ENCODE measurements around the gene ZC4H2.

ZC4H2 gene

DNA sequence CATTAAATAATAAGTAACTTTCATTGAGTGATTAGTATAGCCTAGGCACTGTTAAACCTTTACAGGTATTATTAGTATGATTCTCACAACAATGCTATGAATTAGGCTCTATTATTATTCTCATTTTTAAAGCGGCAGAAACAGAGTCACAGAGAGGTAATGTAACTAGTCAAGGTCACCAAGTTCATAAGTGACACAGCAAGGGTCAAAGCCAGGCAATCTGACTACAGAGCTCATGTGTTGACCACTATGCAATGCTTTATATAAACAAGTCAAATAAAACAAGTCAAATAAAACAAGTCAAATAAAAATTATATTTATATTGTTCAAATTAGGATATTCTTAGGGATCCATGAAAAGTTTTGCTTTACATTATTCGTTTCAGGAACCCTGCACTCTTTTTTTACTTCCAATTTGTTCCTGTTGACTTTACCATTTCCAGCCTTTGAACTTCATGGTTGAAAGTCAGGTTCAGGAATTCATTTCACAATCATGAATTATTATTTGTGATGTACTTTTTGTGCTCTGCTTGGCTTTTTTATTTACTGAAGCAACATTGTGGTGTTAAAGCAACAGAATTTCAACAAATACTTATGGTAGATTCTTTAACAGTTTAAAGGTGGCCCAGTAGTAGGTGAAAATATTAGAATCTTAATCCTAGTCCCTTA lies 18.0 kb upstream of the ZC4H2 start:
- CTCF ChIA-PET = no interaction called here
- no peak for TF ChIP-seq FOXA1 (IDR thresholded peaks at IDR 0.05)
- TF ChIP-seq TARDBP (IDR thresholded peaks at IDR 0.05) = no peak
- no peak for TF ChIP-seq LEF1 (IDR thresholded peaks at IDR 0.05; ENCODE audit: borderline replicate concordance)
- no peak for TF ChIP-seq SUZ12 (IDR thresholded peaks at IDR 0.05)
- no peak for TF ChIP-seq CTBP1 (IDR thresholded peaks at IDR 0.05; ENCODE audit: borderline replicate concordance)
- no peak for TF ChIP-seq FOXK2 (IDR thresholded peaks at IDR 0.05)
- no peak for TF ChIP-seq HDGF (IDR thresholded peaks at IDR 0.05; ENCODE audit: borderline replicate concordance)
- no peak for TF ChIP-seq SP1 (IDR thresholded peaks at IDR 0.05)
- TF ChIP-seq, protein P1, sequence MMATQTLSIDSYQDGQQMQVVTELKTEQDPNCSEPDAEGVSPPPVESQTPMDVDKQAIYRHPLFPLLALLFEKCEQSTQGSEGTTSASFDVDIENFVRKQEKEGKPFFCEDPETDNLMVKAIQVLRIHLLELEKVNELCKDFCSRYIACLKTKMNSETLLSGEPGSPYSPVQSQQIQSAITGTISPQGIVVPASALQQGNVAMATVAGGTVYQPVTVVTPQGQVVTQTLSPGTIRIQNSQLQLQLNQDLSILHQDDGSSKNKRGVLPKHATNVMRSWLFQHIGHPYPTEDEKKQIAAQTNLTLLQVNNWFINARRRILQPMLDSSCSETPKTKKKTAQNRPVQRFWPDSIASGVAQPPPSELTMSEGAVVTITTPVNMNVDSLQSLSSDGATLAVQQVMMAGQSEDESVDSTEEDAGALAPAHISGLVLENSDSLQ (IDR thresholded peaks at IDR 0.05) = no peak
- TF ChIP-seq L3MBTL2 (conservative IDR thresholded peaks at IDR 0.05) = no peak
- no peak for TF ChIP-seq FOXM1 (IDR thresholded peaks at IDR 0.05; ENCODE audit: borderline replicate concordance)
- no peak for DNase-seq (ENCODE audit: extremely low spot score)
- POLR2A ChIA-PET = no interaction called here

DNA sequence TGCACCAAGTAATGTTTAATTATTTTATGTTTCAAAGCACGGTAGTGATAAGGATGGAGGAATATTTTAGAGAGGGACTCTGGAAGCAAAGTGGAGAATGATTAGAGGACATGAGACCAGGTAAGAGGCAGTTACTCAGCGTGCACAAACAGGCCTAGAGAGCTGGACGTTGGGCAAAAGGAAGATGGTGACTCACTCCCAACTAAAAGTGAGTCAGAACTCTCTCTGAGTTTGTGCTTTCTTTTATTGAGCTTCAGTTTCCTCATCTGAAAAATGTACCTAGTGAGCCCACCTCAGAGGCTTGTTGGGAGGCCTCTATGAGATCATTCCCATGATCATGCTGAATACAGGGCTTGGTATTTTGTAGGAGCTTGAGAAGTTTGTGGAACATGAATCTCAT lies 1.6 kb upstream of the ZC4H2 start:
- TF ChIP-seq TARDBP (IDR thresholded peaks at IDR 0.05) = no peak
- TF ChIP-seq, protein P1 (IDR thresholded peaks at IDR 0.05) = no peak
- ChIA-PET CTCF (no interaction called here), POLR2A (no interaction called here)
- DNase-seq (ENCODE audit: extremely low spot score) = no peak

DNA sequence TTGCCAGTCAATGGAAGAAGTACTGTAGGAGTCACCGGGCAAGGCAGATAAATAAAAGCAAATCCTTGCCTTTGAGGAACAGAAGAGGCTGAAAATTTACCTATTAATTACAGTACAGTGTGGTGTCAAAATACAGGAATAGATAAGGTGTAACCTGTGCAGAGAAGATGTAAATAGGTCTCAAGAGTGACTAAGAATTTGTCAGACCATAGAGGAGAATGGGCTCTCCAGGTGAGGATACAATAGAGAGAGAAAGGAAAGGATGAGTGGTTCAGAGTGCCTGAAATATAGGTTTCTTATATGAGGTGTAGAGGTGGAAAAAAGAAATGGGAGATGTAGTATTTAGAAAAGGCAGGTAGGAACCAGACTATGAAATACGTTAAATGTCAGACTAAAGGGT lies 801 bp upstream of the ZC4H2 start:
- CTCF ChIA-PET = no interaction called here
- POLR2A ChIA-PET = interaction anchor here (2.0 kb wide), 1 partner anchor 57 kb away, joined by 16 read pairs; the partner anchor contains the start of gene ZC3H12B
- no peak for TF ChIP-seq CTBP1 (IDR thresholded peaks at IDR 0.05; ENCODE audit: borderline replicate concordance)
- no peak for TF ChIP-seq ZNF384 (IDR thresholded peaks at IDR 0.05)
- TF ChIP-seq HDGF (IDR thresholded peaks at IDR 0.05; ENCODE audit: borderline replicate concordance) = no peak
- DNase-seq (ENCODE audit: extremely low spot score) = no peak

DNA sequence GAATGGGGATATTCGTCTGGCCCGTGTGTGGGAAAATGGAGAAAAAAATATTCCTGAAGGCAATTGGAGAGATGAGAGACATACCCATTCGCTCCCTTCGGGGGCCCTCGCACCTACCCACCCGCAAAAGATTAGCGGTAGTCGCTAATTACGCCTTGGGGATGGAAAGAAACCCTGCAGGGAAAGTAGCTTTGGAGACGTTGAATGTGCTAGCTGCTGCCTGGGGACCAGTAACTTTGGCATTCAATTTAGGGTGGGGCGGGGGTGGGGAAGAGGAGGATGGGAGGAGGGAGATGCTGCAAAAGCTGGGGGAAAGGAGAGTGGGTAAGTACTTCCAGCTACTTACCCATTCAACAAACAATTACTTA lies 407 bp upstream of the ZC4H2 start:
- ChIA-PET CTCF (no interaction called here), POLR2A (interaction anchor here (2.0 kb wide), 1 partner anchor 58 kb away, joined by 16 read pairs; the partner anchor contains the start of gene ZC3H12B)
- DNase-seq (ENCODE audit: extremely low spot score) = no peak
- TF ChIP-seq FOXK2 (IDR thresholded peaks at IDR 0.05) = no peak
- no peak for TF ChIP-seq HDGF (IDR thresholded peaks at IDR 0.05; ENCODE audit: borderline replicate concordance)
- TF ChIP-seq L3MBTL2 (conservative IDR thresholded peaks at IDR 0.05) = 0 out of 2 replicates have a peak, but pooled peaks have one; percentile 28

DNA sequence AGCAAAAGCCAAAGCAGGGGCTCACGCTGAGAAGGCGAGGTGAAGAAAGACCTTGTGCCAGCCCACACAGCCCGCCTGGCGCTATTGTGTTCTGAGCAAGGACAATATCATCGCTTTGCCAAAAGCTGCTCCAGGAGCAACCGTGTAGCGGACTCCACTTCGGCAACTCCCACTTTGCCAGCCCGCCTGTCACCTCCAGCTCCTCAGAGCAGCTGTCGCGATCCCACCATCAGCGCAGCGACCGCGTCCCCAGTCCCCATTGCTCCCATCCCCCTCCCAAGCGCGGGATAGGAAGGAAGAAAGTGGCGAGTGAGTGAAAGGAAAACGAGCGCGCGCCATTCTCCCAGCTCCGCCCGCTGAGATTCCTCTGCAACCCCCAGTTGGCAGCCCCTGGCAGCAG lies 759 bp downstream of the ZC4H2 start:
- peak; percentile 25 for DNase-seq (ENCODE audit: extremely low spot score)
- TF ChIP-seq, protein P1 (IDR thresholded peaks at IDR 0.05) = no peak
- TF ChIP-seq FOXK2 (IDR thresholded peaks at IDR 0.05) (no peak), ELF4 (IDR thresholded peaks at IDR 0.05) (no peak), NFRKB (IDR thresholded peaks at IDR 0.05) (no peak), SUZ12 (IDR thresholded peaks at IDR 0.05) (no peak), FOXM1 (IDR thresholded peaks at IDR 0.05; ENCODE audit: borderline replicate concordance) (no peak), L3MBTL2 (conservative IDR thresholded peaks at IDR 0.05) (no peak; the same call in 1 of the 2 replicates), TARDBP (IDR thresholded peaks at IDR 0.05) (no peak)
- CTCF ChIA-PET = no interaction called here
- POLR2A ChIA-PET = interaction anchor here (0.9 to 2.0 kb wide), 3 partner anchors 9 to 559 kb away, joined by 3 to 16 read pairs (median 3); partner anchors contain the start of genes LAS1L and ZC3H12B

DNA sequence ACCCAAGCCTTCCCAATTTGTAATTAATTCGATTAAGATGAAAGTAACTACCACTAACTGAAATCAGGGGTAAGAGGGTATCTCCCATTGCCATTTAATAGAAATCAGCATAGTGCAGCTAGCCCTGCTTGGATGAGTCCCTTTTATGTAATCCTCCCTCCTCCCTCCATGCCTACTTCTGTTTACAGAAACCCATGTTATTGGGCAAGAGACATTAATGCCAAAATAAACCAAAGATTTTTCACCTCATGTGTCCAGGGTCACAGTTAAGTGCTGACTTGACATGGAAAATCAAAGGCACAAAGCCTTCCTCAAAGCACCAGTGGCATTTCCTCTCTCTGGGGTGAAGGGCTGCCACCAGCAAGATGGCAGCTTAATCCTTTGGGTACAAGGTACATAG lies 50.8 kb downstream of the ZC4H2 start:
- TF ChIP-seq ELF4 (IDR thresholded peaks at IDR 0.05) (no peak), BHLHE40 (IDR thresholded peaks at IDR 0.05; ENCODE audit: borderline replicate concordance) (no peak), TARDBP (IDR thresholded peaks at IDR 0.05) (no peak), ZNF384 (IDR thresholded peaks at IDR 0.05) (no peak), FOXK2 (IDR thresholded peaks at IDR 0.05) (no peak), SUZ12 (IDR thresholded peaks at IDR 0.05) (no peak), SP1 (IDR thresholded peaks at IDR 0.05) (no peak), LEF1 (IDR thresholded peaks at IDR 0.05; ENCODE audit: borderline replicate concordance) (no peak), L3MBTL2 (conservative IDR thresholded peaks at IDR 0.05) (no peak), FOXM1 (IDR thresholded peaks at IDR 0.05; ENCODE audit: borderline replicate concordance) (no peak), CTBP1 (IDR thresholded peaks at IDR 0.05; ENCODE audit: borderline replicate concordance) (no peak), ARNT (IDR thresholded peaks at IDR 0.05) (no peak), FOXA1 (IDR thresholded peaks at IDR 0.05) (no peak)
- TF ChIP-seq, protein P1 (IDR thresholded peaks at IDR 0.05) = no peak
- DNase-seq (ENCODE audit: extremely low spot score) = no peak
- ChIA-PET POLR2A (no interaction called here), CTCF (no interaction called here)

DNA sequence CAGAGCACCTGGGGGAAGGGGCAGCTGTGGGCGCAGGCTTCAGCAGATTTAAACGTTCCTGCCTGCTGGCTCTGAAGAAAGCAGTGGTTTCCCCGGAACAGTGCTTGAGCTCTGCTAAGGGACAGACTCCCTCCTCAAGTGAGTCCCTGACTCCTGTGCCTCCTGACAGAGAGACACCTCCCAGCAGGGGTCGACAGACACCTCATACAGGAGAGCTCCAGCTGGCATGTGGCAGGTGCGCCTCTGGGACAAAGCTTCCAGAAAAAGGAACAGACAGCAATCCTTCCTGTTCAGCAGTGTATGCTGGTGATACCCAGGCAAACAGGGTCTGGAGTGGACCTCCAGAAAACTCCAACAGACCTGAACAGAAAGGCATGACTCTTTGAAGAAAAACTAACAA lies 68.1 kb downstream of the ZC4H2 start:
- CTCF ChIA-PET = no interaction called here
- DNase-seq (ENCODE audit: extremely low spot score) = no peak

More for the DNA sequence above, 68.1 kb downstream of the ZC4H2 start:
- POLR2A ChIA-PET = no interaction called here
- TF ChIP-seq BHLHE40 (IDR thresholded peaks at IDR 0.05; ENCODE audit: borderline replicate concordance) = no peak
- TF ChIP-seq TARDBP (IDR thresholded peaks at IDR 0.05) = no peak
- no peak for TF ChIP-seq FOXK2 (IDR thresholded peaks at IDR 0.05)
- TF ChIP-seq CTBP1 (IDR thresholded peaks at IDR 0.05; ENCODE audit: borderline replicate concordance) = no peak
- TF ChIP-seq L3MBTL2 (conservative IDR thresholded peaks at IDR 0.05) = no peak
- no peak for TF ChIP-seq HDGF (IDR thresholded peaks at IDR 0.05; ENCODE audit: borderline replicate concordance)
- no peak for TF ChIP-seq FOXA1 (IDR thresholded peaks at IDR 0.05)
- TF ChIP-seq LEF1 (IDR thresholded peaks at IDR 0.05; ENCODE audit: borderline replicate concordance) = no peak
